Esophagus squamous epithelium (tissue), 4 donors: ENCODE results near the gene GTF2F1.

Source experiments
- CTCF ChIP-seq, 6 experiments: fragments of 450-650 bp in 4 of 6; fragments of 200-600 bp in 2 of 6; sonication (generic) in 2 of 6; IDR thresholded peaks; one replicate each; pipeline ENCODE4 v1.5.1; 2016 to 2019; ENCODE audit warnings: antibody characterized with exemption in 6 of 6, mild to moderate bottlenecking in 4 of 6, moderate library complexity in 4 of 6
- POLR2A ChIP-seq, 4 donors: fragments of 450-650 bp; IDR thresholded peaks; one replicate each; pipeline ENCODE4 v1.6.1; 2017; ENCODE audit warnings: antibody characterized with exemption in 4 of 4, mild to moderate bottlenecking in 4 of 4, moderate library complexity in 3 of 4

- TF ChIP-seq POLR2A (IDR thresholded peaks at IDR 0.05) = no peak
- no peak for TF ChIP-seq CTCF (IDR thresholded peaks at IDR 0.05)
Measured at GRCh38 chr19:6374711-6375410, 18.1 kb downstream of the GTF2F1 start.
